Fibroblast of the aortic adventitia (primary cell): ENCODE measurements around the gene CLEC14A. TPM values are rescaled to one million over a fixed set of nuclear protein-coding genes. Genes with fewer than 3 reads are reported as not detected.
A peak's percentile ranks its signal among the peaks of the same experiment; 100 is the strongest.

Source experiments
- DNase-seq: peaks from one replicate; pipeline ENCODE4 v3.0.0-alpha.2; 2010; ENCODE audit warnings: low read depth
- H3K4me3 ChIP-seq: 2 replicates; pipeline ENCODE4 v1.5.1; 2011; ENCODE audit warnings: low read depth, mild to moderate bottlenecking, control low read depth, low read length, moderate library complexity
- CTCF ChIP-seq: IDR thresholded peaks from 2 replicates; pipeline ENCODE4 v1.5.1; 2011; ENCODE audit warnings: mild to moderate bottlenecking, low read length, control low read depth, inconsistent platforms; ENCODE audit not compliant: insufficient read depth
- total RNA-seq: library from RNA; depleted of rRNA; stranded (reverse); fragments of >200 nt; gene quantifications from 2 replicates; pipeline ENCODE4 v1.2.3, GENCODE V29; 2012; ENCODE audit warnings: low replicate concordance

Gene CLEC14A
- total RNA-seq, 1 donor, result 0.63 TPM

GRCh38 chr14:38207736-38208617 is 47.9 kb downstream of the CLEC14A start, which contains the start of gene SSTR1:
Gene SSTR1, plus strand, starts transcription at chr14:38207904. Its CDS starts 1,486 bp downstream, at chr14:38209390.
- H3K4me3 ChIP-seq, result peak within 1 kb of the TSS; percentile 40
- no peak for TF ChIP-seq CTCF
- peak; percentile 4 for DNase-seq

GRCh38 chr14:38207377-38207735 is 48.5 kb downstream of the CLEC14A start:
- no peak overlapping the region for H3K4me3 ChIP-seq
- no peak for DNase-seq
- no peak for TF ChIP-seq CTCF

- no peak overlapping the region for H3K4me3 ChIP-seq
Measured at GRCh38 chr14:38206689-38207376, 49.1 kb downstream of the CLEC14A start.

GRCh38 chr14:38205949-38206665 is 49.8 kb downstream of the CLEC14A start:
- no peak for TF ChIP-seq CTCF
- H3K4me3 ChIP-seq, result no peak overlapping the region
- no peak for DNase-seq

More at GRCh38 chr14:38206689-38207376, 49.1 kb downstream of the CLEC14A start:
- no peak for DNase-seq
- no peak for TF ChIP-seq CTCF

GRCh38 chr14:38205119-38205813 is 50.6 kb downstream of the CLEC14A start:
- no peak for DNase-seq
- TF ChIP-seq CTCF, result no peak
- no peak overlapping the region for H3K4me3 ChIP-seq

GRCh38 chr14:38204719-38205115 is 51.2 kb downstream of the CLEC14A start:
- H3K4me3 ChIP-seq, result no peak overlapping the region
- DNase-seq, result no peak
- no peak for TF ChIP-seq CTCF
